UCSD-AML1 (cell line): ENCODE results near the gene TMC8.

Source experiments
- DNase-seq: peaks from one replicate; lab custom pipeline; 2025; ENCODE audit not compliant: unreplicated experiment; lab: John Stamatoyannopoulos, UW

TMC8 gene

DNA sequence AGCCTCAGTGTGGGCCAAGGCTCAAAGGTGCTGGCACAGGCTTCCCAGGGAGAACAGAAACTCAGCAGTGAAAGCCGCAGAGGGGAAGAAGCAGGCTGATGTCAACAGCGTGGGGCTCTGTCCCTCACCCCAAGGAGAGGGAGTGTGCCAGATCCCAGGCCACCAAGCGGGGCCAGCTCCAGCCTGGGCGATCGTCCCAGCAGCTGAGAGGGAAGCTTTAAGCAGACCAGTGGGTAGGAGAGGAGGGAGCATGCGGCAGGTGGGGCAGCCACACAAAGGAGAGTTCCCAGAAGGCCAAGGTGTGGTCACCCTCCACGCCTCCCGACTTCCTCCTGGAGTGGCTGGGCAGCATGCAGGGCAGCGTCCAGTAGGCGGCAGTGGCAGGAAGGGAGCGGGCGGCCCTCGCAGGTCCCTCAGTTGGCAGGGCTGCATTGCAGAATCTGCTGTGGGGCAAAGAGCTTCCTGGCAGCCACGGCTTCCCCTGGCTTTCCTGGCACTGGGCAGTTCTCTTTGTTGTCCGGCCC lies 43.8 kb downstream of the TMC8 start:
- no peak for DNase-seq

DNA sequence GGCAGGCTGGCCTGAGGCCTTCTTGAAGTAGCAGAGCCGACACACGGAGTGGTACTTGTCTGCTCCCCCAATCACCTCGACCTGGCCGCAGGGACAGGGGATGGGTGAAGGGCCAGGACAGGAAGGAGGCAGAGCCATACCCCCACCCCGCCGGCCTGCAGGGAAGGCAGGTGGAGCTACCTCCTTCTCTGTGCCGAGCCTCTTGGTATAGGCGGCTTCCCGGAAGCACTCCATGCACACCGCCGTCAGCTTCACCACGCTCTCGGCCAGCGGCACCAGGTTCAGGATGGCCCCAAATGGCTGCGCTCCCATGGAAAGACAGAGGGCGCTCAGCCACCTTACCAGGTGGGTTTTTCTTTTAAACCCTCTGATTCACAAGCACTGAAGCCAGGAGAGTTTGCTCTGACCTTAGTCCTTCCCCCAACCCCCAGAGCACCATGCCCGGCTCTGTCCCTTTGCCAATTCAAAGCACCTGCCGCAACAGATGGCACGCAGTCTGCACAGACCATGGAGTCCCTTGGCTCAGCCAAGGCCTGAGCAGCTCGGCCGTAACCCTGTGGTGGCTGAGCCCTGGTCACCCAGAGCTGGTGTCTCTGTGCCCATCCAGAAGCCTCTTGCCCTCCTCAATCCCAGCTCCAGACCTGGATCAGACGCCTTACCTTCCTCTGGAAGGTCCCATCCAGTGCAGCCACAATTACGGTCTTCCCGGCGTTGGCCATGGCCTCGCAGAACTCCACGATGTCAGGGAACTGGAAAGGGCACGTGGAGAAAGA lies 44.5 kb downstream of the TMC8 start:
- DNase-seq = no peak

DNA sequence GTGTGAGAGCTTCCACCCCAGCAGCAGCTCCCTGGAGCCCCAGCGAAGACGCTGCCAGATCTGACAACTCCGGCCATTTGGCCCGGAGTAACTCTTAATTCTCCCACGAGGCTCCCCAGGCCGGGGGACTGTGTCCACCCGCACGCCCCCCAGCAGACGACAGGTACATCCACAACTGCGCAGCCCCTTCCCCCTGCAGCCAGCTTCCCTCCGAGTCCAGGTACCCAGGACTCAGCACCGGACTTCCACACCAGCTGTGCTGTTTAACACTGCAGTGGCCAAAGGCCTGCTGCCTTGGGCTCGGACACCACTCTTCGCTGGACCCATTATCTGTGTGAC lies 45.0 kb downstream of the TMC8 start:
- DNase-seq = no peak

DNA sequence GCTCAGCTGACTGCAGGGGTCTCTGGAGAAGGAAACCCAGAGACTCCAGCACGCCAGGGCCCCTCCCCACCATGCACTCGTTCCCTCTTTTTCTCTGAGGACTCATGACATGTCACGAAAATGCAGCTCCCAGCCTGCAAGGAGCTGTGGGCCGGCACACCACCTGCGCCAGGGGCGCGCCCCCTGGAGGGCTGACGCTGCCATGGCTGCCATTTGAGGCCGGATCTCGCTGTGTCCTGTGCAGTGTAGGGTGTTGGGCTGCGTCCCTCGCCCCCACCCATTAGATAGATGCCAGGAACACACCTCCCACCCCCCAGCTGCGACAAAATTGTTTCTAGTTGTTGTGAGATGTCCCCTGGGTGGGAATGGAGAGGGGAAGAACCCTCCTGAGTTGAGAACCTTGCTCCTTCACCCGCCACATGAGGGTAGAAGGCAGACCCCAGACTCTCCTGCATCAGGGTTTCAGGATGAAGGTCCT lies 46.0 kb downstream of the TMC8 start:
- peak; percentile 68 for DNase-seq

DNA sequence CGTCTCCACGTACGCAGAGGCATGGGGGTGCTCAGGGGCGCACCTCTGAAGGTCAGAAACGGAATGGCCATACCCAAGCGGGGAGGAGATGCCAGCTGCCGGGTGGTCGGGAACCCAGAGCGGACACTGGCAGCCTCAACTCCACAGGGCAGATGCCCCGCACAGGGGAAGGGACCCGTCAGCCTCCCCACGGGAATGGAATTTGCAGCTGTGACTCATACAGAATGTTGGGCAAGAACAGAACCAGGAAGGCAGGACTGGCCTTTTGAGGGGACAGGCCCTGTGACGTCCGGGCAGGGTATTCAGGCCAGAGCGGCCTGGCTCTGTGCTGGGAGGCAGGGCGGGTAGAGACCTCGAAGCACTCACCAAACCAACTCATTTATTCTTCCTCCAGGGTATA lies 48.8 kb downstream of the TMC8 start:
- DNase-seq = no peak

DNA sequence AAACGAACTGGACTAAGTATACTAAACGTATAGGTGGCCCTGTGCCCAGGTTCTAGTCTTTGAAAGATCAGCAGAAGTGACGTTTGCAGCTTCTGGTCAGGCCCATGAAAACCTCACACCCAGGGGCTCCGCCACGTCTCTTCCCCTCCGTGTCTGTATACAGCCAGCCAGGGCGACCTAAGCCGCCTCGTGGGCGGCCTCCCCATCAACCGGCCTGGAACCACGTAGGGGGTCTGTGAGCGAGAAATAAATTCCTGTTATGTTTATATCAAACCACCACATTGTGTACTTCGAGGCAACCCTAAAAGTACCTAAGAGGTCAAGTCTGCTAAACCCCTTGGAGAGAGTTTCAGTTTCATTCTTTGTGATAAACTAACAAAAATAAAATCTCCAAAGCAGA lies 49.5 kb downstream of the TMC8 start:
- no peak for DNase-seq

DNA sequence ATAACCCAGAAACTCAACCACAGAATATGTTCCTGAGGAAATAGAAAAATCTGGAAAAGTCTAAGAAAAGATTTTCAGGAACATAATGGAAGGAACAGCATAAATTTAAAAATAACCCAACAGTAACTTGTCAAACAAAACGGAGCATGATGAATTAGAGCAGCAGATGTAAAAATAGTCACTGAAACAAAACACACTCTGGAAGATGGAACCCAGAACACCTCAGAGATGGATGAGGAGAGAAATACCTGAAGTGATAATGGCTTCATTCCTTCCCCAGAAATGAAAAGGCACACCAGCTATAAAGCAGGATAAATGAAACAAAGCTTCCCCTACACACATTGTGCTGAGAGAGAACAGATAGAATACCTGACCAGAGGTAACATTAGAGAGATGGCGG lies 49.9 kb downstream of the TMC8 start:
- no peak for DNase-seq

DNA sequence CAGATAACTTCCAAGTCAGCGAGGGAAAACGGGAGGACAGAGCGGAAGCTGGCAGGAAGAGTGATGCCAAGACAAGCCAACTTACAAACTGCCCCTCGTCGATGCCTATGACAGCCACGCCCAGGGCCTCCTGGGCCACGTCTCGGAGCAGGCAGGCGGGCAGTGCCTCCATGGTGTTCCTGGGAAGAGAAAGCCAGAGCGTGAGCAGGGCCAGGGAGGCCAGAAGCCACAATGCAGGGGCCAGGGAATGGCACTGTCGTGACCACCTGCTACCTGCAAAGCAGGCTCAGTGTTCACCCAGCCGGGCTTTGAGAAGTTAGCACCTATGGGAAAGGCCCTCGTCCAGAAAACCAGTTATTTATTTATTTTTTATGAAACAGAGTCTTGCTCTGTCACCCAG lies 51.9 kb downstream of the TMC8 start:
- no peak for DNase-seq

DNA sequence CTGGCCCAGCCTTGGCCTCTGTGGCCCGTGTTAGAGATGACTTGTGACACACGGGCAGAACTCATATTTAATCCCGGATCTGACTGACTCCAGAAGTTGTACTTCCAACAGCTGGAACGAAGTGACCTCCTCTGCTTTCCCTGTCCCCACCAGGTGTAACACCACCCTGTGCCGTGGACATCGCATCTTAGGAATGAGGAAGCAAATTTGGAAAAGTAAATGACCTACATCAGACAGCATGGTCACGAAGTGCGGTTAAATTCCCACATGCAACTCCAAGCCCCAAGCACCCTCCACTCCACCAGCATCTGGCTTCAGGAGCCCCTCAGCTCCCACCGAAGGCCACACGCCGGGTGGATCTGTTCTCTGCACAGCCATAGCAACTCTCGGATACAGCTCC lies 53.3 kb downstream of the TMC8 start:
- no peak for DNase-seq

DNA sequence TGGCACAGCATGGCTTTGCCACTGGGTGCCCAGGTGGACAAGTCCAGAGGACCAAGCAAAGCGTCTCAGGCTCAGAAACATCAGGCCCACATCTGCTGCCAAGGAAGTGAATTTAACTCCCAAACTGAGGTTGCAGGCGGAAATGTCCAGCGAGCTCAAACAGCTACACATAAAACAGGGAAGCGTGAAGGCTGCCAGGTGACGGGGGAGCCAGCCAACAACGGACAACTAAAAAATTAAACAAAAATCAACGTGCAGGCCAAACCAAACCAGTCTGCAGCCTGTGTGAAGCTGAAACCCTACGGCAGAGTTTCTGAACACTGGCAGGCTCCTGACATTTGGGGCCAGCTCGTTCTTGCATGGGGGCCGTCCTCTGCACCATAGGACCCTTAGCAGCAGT lies 53.8 kb downstream of the TMC8 start:
- no peak for DNase-seq

DNA sequence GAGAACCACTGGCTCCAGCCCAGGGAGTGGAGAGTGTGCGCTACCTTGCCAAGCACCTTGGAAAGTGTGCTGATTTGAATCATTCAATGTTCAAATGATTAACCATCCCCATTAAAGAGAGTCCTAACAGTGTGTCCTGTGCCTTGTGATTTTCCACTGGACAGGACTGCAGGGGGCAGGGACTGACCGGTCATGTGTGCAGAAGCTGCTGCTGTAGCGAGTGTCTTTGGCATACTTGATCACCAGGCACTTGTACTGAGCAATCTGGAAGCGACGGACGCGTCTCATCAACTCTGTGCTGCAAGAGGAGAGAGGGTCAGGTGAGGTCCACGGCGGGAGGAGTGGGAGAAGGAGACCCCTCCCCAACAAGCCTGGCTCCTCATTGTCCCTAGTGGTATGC lies 54.3 kb downstream of the TMC8 start:
- no peak for DNase-seq

DNA sequence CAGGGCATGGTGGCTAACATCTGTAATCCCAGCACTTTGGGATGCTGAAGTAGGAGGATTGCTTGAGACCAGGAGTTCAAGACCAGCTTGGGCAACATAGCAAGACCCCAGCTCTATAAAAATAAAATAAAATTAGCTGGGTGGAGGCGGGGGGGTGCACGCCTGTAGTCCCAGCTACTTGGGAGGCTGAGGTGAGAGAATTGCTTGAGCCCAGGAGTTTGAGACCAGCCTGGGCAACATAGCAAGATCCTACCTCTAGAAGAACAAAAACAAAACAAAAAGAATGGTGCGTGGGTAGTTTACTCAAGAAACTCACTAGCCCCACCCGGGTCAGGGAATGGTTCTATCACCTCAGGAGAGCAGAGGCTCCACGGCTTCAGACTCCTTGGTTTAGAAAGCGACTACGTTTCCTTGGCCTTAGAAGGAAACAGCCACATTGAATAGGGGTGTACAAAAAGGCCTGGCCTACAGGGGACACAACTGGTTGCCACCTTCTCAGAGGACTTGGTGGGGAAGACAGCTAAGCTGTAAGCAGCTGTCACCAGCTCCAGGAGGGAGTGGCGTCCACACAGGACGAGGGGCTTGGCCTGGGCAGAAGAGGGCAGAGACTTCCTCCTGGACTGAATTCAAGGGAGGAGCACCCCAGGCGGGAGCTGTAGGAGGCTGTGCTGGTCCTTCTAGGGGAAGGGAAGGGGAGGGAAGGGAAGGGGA lies 55.6 kb downstream of the TMC8 start:
- DNase-seq = peak; percentile 47

DNA sequence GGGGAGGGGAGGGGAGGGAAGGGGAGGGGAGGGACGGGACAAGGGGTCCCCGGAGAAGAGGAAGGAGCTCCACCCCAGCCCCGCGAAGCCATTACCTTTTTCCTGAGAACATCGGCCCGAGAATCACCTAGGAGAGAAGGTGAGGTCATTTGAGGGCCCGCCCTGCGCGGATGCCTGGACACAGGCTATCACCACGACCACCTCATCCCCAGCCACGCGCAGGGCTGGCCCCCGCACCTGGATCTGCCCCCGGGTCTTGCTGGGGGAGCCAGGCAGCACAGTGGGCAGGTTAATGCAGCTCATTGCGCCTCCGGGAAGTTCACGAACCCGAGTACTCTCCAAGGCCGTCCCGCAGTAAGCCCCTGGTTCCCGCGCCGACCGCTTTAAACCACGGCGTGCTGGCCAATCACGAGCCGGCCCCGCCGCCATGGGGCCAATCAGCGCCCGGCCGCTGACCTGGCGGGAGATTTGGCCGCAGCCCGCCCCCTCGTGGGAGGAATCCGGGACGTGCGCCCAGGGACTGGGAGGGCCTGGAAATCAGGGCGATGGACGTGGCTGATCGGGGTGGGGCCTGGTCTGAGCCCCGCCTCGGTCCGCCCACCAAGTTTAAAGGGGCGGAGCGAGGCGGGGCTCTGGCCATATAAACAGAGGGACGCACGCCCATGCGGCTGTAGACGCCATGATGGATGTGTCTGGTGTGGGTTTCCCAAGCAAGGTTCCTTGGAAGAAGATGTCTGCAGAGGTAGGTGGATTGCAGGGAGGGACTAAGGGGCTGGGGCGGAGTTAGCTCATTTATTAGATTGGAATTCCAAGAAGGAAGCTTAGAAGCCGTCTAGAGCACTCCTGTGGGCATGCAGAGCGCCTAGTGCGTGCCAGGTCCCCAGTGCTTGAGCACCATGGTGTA lies 56.4 kb downstream of the TMC8 start, which contains the start of the genes AFMID and TK1:
AFMID (plus strand) TSS at position 671 of the 904 bp plus-strand sequence; CDS start at position 680, 9 bp downstream.
TK1 (minus strand) TSS at position 361 of the 904 bp plus-strand sequence; CDS start at position 303, 58 bp downstream.
- peak; percentile 98 for DNase-seq
